ENCODE results near the gene RMRP. TPM values are rescaled to one million over a fixed set of nuclear protein-coding genes. Genes with fewer than 3 reads are reported as not detected.

The RMRP gene
- polyA plus RNA-seq, 1 donor = not detected

DNA sequence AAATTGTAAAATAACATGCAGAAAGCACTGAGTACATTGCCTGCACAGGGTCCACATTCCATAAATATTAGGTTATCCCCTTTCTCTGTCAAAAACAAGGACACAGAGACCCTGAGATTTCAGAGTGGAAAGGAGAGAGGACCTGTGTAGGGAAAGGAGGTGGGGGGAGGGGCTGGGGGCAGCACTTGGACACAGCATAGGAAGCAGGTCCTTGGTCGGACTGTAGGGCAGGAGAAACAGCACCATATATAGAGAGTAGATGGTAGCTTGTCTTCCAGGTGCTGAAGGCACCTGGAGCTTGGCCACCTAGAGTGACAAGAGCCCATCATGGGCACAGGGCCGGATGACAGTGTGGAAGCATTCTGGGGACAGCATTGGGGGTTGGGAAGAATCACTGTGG lies 29.5 kb upstream of the RMRP start:
- no peak for DNase-seq (ENCODE audit: low read depth)

DNA sequence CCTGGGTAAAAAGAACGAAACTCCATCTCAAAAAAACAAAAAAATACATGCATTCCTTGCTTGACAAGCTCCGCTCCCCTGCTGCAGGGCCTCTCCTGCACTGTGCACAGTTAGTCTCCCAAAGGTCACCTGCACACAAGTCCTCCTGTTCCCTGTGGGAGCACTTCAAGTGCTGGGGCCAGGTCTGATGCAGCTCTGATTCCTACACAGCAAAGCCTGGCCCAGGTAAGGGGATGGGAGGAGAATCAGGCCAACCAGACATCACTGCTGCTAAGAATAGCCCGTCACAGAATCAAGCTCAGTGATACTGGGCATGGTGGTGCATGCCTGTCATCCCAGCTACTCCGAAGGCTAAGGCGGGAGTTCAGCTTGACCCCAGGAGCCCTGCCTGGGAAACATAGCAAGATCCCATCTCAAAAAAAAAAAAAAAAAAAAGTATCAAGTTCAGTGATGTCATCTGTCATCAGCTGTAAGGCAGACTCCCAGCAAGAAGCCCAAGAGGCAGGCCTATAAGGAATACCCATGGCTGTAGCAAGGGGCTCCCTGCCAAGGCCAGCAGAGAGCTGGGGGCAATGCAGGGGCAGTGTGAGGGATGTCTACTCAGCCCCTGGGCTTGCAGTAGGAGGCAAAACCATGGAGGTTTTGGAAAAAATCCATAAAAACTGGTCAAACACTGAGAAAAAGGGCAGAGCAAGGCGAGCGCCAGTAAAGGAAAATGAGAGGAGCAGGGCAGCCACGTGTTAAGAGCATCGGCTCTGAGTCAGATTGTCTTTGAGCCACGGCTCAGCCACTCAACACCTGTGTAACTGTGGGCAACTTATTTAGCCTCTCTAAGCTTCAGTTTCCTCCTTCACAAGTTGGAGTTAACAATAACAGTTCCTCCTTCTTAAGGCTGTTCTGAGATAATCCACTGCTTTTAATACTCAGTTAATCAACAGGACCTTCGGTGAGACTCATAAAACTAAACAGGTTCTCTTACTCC lies 28.7 kb upstream of the RMRP start:
- no peak for DNase-seq (ENCODE audit: low read depth)

DNA sequence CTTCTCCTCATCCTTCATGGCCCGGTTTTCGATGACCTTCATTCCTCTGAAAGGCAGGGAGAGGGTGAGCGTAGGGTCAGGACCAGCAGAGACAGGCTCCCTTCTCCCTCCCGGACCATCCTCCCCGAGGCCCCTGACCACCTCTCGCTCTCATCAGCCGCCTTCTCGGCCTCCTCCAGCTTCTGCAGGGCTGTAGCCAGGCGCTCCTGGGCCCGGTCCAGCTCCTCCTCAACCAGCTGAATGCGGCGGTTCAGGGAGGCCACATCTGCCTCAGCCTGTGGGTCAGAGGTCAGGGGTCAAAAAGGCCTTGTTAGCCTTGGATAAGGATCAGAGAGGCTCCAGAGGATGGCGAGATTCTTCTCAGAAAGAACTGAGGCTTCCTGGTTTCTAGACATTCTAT lies 27.7 kb upstream of the RMRP start:
- no peak for DNase-seq (ENCODE audit: low read depth)

DNA sequence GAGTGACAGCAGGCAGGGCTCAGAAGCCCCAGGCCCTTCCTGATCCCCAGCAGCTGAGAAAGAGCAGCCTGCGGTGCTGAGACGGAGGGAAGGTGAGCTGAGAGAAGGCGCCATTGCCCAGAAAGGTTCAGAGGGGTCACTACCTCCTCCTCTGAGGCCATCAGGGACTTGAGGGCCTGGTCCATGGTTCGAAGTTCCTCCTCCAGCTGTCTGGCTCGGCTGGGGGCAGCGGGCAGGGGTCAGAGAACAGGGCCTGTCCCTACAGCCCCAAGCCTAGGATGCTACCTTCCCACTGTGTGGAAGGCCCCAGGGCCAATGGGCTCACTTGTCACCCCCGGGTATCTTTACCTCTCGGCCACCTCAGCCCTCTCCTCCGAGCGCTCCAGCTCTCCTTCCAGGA lies 27.1 kb upstream of the RMRP start:
- DNase-seq (ENCODE audit: low read depth) = no peak

DNA sequence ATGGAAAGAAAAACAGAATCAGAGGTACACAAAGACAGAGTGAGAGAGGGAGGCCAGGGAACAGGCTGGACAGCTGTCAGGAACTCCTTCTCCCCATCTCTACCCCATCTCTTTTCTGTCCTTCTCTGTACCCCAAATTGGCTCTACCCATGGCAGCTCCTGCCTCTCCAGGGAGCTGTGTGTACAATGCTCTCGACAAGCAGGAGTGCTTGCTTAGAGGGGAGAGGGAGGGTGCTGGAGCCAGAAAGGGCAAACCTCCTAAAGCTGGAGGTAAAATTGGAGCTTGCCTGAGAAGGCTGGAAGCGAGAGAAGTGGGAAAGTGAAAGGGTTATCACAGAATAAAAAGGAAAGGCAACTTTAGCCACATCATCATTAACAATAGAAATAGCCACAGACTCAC lies 25.5 kb upstream of the RMRP start:
- DNase-seq (ENCODE audit: low read depth) = no peak

DNA sequence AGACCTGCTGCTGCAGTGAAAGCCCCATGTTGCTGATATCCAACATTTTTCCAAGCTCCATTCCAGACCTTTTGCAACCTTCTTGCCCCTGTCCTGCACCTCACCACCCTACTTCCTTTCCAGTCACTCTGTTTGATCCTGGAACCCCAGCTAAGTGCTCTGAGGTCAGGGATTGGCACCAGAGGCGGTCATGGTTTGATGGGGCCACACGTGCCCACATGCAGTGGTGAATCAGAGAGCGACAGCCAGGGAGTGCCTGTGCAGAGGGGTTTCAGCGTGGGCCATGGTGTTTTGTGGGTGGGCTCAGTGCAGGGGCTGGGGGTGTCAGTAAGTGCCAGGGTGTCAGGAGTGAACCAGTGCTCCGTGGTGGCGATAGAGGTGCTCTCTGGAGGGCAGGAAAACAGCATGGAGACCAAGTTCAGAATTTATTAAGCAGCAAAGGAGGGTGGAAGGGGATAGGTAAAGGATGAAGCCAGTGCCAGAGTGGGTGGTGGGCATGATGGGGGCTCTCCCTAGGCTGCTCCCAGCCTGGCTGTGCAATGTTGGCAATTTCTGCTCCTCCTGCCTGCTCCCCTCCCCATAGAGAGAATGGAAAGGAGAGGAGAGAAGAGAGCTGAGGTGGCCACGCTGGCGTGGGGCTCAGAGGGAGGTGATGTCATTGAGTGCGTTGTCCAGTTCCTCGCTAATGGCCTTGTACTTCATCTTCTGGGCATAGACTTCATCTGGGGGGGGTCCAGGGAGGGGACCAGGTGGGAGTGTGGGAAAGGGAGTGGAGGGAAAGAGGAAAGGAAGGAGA lies 24.9 kb upstream of the RMRP start:
- DNase-seq (ENCODE audit: low read depth) = no peak

DNA sequence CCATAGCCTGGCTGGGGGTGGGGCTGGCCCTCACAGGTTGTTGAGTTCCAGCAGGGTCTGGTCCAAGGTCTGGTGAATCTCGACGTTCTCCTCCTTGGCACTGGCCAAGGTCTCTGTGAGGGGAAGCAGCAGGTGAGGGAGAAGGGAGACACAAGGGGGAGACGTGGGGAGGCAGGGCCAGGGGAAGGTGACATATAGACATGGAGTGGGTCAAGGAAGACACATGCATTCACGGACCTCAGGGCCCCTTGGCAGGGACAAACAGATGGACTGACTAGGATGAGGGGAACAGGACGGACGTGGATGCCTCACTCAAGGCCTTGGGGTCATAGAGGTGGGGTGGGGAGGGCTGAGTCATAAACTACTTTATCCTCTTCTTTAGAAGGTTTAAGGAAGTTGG lies 24.2 kb upstream of the RMRP start:
- DNase-seq (ENCODE audit: low read depth) = no peak

DNA sequence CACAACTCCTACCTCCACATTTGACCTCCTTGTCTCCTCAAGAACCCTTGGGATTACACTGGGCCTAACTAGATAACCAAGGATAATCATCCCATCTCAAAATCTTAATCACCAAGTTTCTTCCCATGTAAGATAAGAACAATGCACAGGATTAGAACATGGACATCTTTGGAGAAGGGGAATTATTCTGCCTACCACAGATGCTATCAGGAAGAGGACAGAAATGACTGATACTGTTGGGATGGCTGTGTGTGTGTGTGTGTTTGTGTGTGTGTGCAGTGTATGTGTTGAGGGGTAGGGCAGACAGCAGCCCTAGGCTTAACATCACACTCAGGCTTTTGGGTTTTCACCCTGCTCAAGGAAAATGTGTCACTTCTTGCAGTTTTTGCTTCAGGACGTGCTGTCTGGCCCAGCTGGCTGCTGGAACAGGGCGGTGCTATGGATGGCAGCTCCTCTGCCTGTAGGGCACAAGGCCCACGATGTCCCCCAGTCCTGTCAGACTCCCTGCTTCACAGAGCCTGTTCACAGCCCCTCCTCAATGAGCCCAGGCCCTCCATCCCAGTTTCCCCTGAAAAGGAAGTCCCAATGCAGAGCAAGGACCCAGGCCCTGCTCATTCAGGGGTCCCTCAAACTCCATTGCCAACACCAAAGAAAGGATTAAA lies 23.7 kb upstream of the RMRP start:
- DNase-seq (ENCODE audit: low read depth) = no peak

DNA sequence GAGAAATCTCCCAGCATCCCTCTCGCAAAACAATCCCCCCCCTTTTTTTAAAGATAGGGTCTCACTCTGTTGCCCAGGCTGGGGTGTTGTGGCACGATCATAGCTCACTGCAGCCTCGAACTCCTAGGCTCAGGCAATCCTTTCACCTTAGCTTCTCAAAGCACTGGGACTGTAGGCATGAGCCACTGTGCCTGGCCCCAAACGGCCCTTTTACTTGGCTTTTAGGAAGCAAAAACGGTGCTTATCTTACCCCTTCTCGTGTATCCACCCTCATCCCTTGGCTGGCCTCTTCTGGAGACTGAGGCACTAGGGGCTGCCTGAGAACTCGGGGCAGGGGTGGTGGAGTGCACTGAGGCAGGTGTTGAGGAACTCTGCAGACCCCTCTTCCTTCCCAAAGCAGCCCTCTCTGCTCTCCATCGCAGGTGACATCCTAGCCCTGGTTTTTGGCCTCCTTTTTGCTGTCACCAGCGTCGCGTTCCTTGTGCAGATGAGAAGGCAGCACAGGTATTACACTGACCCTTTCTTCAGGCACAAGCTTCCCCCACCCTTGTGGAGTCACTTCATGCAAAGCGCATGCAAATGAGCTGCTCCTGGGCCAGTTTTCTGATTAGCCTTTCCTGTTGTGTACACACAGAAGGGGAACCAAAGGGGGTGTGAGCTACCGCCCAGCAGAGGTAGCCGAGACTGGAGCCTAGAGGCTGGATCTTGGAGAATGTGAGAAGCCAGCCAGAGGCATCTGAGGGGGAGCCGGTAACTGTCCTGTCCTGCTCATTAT lies 22.7 kb upstream of the RMRP start:
- no peak for DNase-seq (ENCODE audit: low read depth)

DNA sequence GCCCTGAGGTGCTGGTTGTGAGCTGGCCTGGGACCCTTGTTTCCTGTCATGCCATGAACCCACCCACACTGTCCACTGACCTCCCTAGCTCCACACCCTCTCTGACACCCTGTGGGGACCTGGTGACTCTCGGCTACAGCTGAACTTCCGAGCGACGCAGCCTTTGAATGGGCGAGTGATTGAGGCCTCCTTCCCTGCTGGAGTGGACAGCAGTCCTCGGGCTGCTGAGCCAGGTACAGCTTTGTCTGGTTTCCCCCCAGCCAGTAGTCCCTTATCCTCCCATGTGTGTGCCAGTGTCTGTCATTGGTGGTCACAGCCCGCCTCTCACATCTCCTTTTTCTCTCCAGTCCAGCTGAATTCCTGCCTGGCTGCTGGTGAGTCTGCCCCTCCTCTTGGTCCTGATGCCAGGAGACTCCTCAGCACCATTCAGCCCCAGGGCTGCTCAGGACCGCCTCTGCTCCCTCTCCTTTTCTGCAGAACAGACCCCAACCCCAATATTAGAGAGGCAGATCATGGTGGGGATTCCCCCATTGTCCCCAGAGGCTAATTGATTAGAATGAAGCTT lies 22.0 kb upstream of the RMRP start:
- no peak for DNase-seq (ENCODE audit: low read depth)

DNA sequence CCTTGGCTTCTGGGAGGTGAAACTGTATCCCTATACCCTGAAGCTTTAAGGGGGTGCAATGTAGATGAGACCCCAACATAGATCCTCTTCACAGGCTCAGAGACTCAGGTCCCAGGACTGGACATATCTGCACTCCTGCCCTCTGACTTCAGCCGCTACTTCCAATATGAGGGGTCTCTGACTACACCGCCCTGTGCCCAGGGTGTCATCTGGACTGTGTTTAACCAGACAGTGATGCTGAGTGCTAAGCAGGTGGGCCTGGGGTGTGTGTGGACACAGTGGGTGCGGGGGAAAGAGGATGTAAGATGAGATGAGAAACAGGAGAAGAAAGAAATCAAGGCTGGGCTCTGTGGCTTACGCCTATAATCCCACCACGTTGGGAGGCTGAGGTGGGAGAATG lies 21.3 kb upstream of the RMRP start:
- no peak for DNase-seq (ENCODE audit: low read depth)

DNA sequence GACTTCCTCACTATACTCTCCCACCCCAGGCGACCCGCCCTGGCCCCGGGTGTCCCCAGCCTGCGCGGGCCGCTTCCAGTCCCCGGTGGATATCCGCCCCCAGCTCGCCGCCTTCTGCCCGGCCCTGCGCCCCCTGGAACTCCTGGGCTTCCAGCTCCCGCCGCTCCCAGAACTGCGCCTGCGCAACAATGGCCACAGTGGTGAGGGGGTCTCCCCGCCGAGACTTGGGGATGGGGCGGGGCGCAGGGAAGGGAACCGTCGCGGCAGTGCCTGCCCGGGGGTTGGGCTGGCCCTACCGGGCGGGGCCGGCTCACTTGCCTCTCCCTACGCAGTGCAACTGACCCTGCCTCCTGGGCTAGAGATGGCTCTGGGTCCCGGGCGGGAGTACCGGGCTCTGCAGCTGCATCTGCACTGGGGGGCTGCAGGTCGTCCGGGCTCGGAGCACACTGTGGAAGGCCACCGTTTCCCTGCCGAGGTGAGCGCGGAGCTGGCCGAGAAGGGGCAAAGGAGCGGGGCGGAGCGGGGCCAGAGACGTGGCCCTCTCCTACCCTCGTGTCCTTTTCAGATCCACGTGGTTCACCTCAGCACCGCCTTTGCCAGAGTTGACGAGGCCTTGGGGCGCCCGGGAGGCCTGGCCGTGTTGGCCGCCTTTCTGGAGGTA lies 18.0 kb upstream of the RMRP start:
- no peak for DNase-seq (ENCODE audit: low read depth)

DNA sequence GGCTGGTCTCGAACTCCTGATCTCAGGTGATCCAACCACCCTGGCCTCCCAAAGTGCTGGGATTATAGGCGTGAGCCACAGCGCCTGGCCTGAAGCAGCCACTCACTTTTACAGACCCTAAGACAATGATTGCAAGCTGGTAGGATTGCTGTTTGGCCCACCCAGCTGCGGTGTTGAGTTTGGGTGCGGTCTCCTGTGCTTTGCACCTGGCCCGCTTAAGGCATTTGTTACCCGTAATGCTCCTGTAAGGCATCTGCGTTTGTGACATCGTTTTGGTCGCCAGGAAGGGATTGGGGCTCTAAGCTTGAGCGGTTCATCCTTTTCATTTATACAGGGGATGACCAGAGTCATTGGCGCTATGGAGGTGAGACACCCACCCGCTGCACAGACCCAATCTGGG lies 17.4 kb upstream of the RMRP start:
- DNase-seq (ENCODE audit: low read depth) = no peak

DNA sequence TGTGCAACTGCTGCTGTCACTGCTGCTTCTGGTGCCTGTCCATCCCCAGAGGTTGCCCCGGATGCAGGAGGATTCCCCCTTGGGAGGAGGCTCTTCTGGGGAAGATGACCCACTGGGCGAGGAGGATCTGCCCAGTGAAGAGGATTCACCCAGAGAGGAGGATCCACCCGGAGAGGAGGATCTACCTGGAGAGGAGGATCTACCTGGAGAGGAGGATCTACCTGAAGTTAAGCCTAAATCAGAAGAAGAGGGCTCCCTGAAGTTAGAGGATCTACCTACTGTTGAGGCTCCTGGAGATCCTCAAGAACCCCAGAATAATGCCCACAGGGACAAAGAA lies 16.2 kb upstream of the RMRP start:
- DNase-seq (ENCODE audit: low read depth) = no peak

DNA sequence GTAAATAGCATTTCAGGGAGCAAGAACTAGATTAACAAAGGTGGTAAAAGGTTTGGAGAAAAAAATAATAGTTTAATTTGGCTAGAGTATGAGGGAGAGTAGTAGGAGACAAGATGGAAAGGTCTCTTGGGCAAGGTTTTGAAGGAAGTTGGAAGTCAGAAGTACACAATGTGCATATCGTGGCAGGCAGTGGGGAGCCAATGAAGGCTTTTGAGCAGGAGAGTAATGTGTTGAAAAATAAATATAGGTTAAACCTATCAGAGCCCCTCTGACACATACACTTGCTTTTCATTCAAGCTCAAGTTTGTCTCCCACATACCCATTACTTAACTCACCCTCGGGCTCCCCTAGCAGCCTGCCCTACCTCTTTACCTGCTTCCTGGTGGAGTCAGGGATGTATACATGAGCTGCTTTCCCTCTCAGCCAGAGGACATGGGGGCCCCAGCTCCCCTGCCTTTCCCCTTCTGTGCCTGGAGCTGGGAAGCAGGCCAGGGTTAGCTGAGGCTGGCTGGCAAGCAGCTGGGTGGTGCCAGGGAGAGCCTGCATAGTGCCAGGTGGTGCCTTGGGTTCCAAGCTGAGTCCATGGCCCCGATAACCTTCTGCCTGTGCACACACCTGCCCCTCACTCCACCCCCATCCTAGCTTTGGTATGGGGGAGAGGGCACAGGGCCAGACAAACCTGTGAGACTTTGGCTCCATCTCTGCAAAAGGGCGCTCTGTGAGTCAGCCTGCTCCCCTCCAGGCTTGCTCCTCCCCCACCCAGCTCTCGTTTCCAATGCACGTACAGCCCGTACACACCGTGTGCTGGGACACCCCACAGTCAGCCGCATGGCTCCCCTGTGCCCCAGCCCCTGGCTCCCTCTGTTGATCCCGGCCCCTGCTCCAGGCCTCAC lies 15.6 kb upstream of the RMRP start, which contains the start of gene CA9:
TSS of gene CA9 (plus strand) at position 797 of the 893 bp plus-strand sequence. CDS start at position 829, 32 bp downstream.
- DNase-seq (ENCODE audit: low read depth) = no peak

DNA sequence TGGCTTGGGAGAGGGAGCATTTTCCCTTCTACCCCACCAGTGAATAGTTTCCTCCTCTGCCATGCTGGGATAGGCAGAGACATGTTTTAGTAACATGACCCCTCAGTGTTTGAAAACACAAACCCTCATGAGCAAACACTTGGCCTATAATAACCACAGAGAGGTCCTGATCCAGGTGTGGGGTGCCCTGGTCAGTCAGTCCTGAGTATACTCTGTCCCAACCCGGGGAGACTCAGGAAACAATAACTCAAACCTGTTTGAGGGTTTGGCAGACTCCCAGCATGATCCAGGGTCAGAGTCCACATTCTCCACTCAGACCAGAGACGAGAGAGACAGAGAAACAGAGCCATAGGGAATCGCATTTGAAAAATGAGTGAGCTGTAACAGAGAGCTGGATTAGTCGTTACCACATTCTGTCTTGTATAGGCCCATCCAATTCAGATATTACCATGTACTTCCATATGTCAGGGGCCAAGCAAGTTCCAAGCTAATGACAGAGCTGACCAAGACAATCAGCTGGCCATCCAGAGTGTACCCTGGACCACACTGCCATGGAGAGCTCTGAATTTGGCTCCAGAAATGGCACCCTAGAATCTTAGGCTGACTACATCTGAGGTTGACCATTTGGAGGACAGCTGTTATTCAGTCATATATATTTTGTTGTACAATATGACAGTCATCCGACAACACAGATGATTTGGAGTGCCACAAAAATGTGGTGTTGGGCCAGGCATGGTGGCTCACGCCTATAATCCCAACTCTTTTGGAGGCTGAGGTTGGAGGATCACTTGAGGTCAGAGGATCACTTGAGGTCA lies 11.7 kb upstream of the RMRP start:
- no peak for DNase-seq (ENCODE audit: low read depth)

DNA sequence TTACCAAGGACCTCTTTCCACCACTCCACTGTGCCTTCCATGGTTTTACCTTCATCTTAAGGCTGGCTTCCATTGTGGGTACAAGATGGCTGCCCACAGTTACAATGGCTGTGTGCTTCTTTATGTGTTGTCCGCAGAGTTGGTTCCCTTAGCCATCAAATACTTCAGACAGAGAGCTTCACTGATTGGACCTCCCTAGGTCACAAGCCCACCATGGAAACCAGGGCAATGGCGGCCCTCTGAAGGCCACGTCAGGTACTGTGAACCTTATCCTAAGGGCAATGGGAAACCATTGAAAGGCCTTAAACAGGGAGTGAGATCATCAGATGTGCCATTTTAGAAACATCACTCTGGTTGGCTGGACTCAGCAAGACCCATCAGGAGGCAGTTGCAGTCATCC lies 10.1 kb upstream of the RMRP start:
- DNase-seq (ENCODE audit: low read depth) = no peak

DNA sequence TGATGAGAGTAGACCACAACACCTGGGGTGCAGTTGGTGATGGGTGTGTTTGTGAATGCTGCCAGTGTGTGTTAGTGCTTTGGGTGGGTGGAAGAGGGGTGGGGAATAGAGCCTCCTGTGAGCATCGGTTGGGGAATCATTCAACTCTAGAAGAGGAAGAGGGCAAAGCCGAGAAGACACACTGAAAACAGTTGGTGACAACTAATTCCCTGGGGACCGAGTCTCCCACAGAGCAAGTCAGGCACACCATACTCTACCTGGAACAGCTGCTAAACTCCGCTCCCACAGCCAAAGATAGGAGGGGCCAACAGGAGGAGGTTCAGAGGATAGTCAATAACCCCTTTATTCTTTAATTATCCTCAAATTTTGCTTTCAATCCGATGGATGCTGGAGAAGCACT lies 8.7 kb upstream of the RMRP start:
- DNase-seq (ENCODE audit: low read depth) = no peak

DNA sequence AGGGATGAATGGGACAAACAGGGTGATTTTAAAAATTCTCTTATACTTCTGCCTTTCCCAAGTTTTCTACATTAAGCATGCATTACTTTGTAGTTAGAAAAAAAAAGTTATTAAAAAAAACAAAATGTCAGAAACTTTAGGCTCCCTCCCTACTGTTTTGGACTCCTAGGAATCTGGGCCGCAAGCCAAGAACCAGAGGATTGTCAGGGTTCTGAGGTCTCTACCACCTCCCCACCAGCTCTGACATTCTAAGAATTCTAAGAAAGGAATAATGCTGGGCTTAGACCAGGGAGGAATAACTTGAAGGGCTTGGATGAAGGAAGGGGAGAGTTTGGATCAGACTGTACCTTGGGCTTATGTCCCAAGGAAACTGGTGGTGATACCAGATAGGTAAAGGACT lies 8.2 kb upstream of the RMRP start:
- no peak for DNase-seq (ENCODE audit: low read depth)

All from forelimb muscle (tissue), 1 donor.